Liver (tissue), 9 donors: ENCODE measurements around the gene THUMPD1. TPM values are rescaled to one million over a fixed set of nuclear protein-coding genes. Genes with fewer than 3 reads are reported as not detected.

Experiments used
- DNase-seq: peaks from one replicate; pipeline ENCODE4 v3.0.0-alpha.2; 2017; ENCODE audit warnings: low spot score
- H3K27ac ChIP-seq, 2 donors: one replicate each; pipeline ENCODE4 v1.7.0; 2013; ENCODE audit warnings: inconsistent platforms in 2 of 2, low read length in 2 of 2, control low read depth in 1 of 2, low read depth in 1 of 2, mild to moderate bottlenecking in 1 of 2
- H3K27me3 ChIP-seq, 4 donors: one replicate each; pipeline versions ENCODE4 v1.6.1 to v1.7.0; 2013; ENCODE audit warnings: low read length in 3 of 4, inconsistent platforms in 1 of 4, mild to moderate bottlenecking in 1 of 4, moderate library complexity in 1 of 4; ENCODE audit not compliant: control insufficient read depth in 4 of 4, insufficient read depth in 4 of 4
- H3K36me3 ChIP-seq, 4 donors: one replicate each; pipeline versions ENCODE4 v1.6.1 to v1.7.0; 2013; ENCODE audit warnings: low read length in 3 of 4, mild to moderate bottlenecking in 3 of 4, low read depth in 1 of 4, moderate library complexity in 1 of 4; ENCODE audit not compliant: control insufficient read depth in 4 of 4, insufficient read depth in 3 of 4
- H3K4me1 ChIP-seq, 4 donors: one replicate each; pipeline versions ENCODE4 v1.6.1 to v1.7.0; 2013; ENCODE audit warnings: low read length in 3 of 4, mild to moderate bottlenecking in 3 of 4, moderate library complexity in 1 of 4; ENCODE audit not compliant: control insufficient read depth in 4 of 4, insufficient read depth in 4 of 4
- H3K4me3 ChIP-seq, 3 donors: one replicate each; pipeline versions ENCODE4 v1.6.1 to v1.7.0; 2013; ENCODE audit warnings: low read length in 3 of 3, control low read depth in 1 of 3, low read depth in 1 of 3, mild to moderate bottlenecking in 1 of 3
- H3K9ac ChIP-seq, 2 donors: one replicate each; pipeline ENCODE4 v1.7.0; 2013; ENCODE audit warnings: low read length in 2 of 2, mild to moderate bottlenecking in 2 of 2, moderate library complexity in 2 of 2, control low read depth in 1 of 2, low read depth in 1 of 2
- H3K9me3 ChIP-seq, 4 donors: one replicate each; pipeline versions ENCODE4 v1.6.1 to v1.7.0; 2013; ENCODE audit warnings: low read length in 3 of 4; ENCODE audit not compliant: control insufficient read depth in 4 of 4
- CTCF ChIP-seq: fragments of 150-350 bp; IDR thresholded peaks from 2 replicates; pipeline ENCODE4 v1.5.1; 2017; ENCODE audit warnings: improper control_type of control experiment, low read depth, low read length; ENCODE audit not compliant: missing input control
- EGR1 ChIP-seq, 2 donors: IDR thresholded peaks; 2 replicates each; pipeline ENCODE4 v1.6.1; 2016 to 2018; ENCODE audit warnings: antibody characterized with exemption in 2 of 2, low read depth in 2 of 2
- HNF4A ChIP-seq, 2 donors: conservative IDR thresholded peaks; 2 replicates each; pipeline ENCODE4 v1.6.1; 2016; ENCODE audit warnings: antibody characterized with exemption in 2 of 2, mild to moderate bottlenecking in 2 of 2
- HNF4G ChIP-seq: IDR thresholded peaks from 2 replicates; pipeline ENCODE4 v1.6.1; 2016; ENCODE audit warnings: antibody characterized with exemption
- JUND ChIP-seq, 2 donors: IDR thresholded peaks; 2 replicates each; pipeline ENCODE4 v1.6.1; 2016; ENCODE audit warnings: antibody characterized with exemption in 2 of 2
- NR2F2 ChIP-seq: IDR thresholded peaks from 2 replicates; pipeline ENCODE4 v1.6.1; 2016; ENCODE audit warnings: antibody characterized with exemption
- REST ChIP-seq: IDR thresholded peaks from 2 replicates; pipeline ENCODE4 v1.6.1; 2016; ENCODE audit warnings: antibody characterized with exemption, mild to moderate bottlenecking
- SP1 ChIP-seq: IDR thresholded peaks from 2 replicates; pipeline ENCODE4 v1.6.1; 2018; ENCODE audit warnings: antibody characterized with exemption, mild to moderate bottlenecking
- TAF1 ChIP-seq: conservative IDR thresholded peaks from 2 replicates; pipeline ENCODE4 v1.6.1; 2016; ENCODE audit warnings: antibody characterized with exemption, mild to moderate bottlenecking
- YY1 ChIP-seq: IDR thresholded peaks from 2 replicates; pipeline ENCODE4 v1.6.1; 2016; ENCODE audit warnings: antibody characterized with exemption, mild to moderate bottlenecking
- ZBTB33 ChIP-seq: IDR thresholded peaks from 2 replicates; pipeline ENCODE4 v1.6.1; 2016; ENCODE audit warnings: antibody characterized with exemption
- WGBS: extraction: QIAGEN DNeasy Blood & Tissue Kit; methylation state at CpG from one replicate; pipeline ENCODE4 v1.1.7; 2013; 5-methylcytosine and 5-hydroxymethylcytosine counted together
- polyA plus RNA-seq, 2 donors: library from polyadenylated mRNA; stranded (reverse) in 1 of 2; unstranded in 1 of 2; fragments of 200-250 nt in 1 of 2; fragments of >200 nt in 1 of 2; fragmentation: Nextera tagmentation in 1 of 2; extraction: Ambion mirVana in 1 of 2; gene quantifications; one replicate each; pipeline versions ENCODE4 v1.2.1 to v1.2.3, GENCODE V29; 2013 to 2015
- total RNA-seq, 2 donors: library from RNA; depleted of rRNA; stranded (reverse); fragments of >200 nt; gene quantifications; one replicate each; pipeline ENCODE4 v1.2.3, GENCODE V29; 2014
- donor health status: healthy.
- donor health status: healthy.
- donor health status: healthy.
- donor health status: healthy.
- donor health status: healthy.

Gene THUMPD1
- total and polyA plus RNA-seq, 4 donors: 10.1 to 42.8 (median 26.8) TPM

GRCh38 chr16:20746461-20746860, 4.8 kb upstream of the THUMPD1 start:
- no peak overlapping the region for H3K9ac ChIP-seq
- no peaks in the 10 kb centered on the region for H3K36me3 ChIP-seq
- peaks cover 0 to 18% (median 15%) of the 10 kb centered on the region in 4 donors for H3K4me1 ChIP-seq
- no peak overlapping the region for H3K4me3 ChIP-seq
- H3K9me3 ChIP-seq: no peaks in the 10 kb centered on the region
- no peak overlapping the region for H3K27ac ChIP-seq
- WGBS: 97% methylated on average over 3 of the region's 3 CpGs
- no peak for DNase-seq
- H3K27me3 ChIP-seq: no peaks in the 10 kb centered on the region
- TF ChIP-seq YY1 (no peak), NR2F2 (no peak), EGR1 (IDR thresholded peaks at IDR 0.05; ENCODE audit: low read depth in 2 of 2) (no peak), JUND (IDR thresholded peaks at IDR 0.05) (no peak), HNF4G (no peak), ZBTB33 (no peak), HNF4A (conservative IDR thresholded peaks at IDR 0.05) (no peak), REST (no peak), TAF1 (no peak), SP1 (no peak)

GRCh38 chr16:20744922-20745440, 3.4 kb upstream of the THUMPD1 start:
- Histone ChIP-seq H3K9ac (no peak overlapping the region), H3K9me3 (no peaks in the 10 kb centered on the region), H3K4me1 (peaks cover 3 to 27% (median 24%) of the 10 kb centered on the region in 4 donors), H3K27ac (no peak overlapping the region), H3K27me3 (no peaks in the 10 kb centered on the region), H3K36me3 (no peaks in the 10 kb centered on the region), H3K4me3 (no peak overlapping the region)
- 72% methylated on average over 7 of the region's 7 CpGs for WGBS
- peak; percentile 36 for TF ChIP-seq NR2F2
- TF ChIP-seq HNF4A (conservative IDR thresholded peaks at IDR 0.05): no peak
- no peak for TF ChIP-seq HNF4G
- DNase-seq: no peak

GRCh38 chr16:20743591-20743990, 2.0 kb upstream of the THUMPD1 start:
- DNase-seq: no peak
- peak overlapping the region; percentile 61 to 73 for H3K27ac ChIP-seq

More at GRCh38 chr16:20743591-20743990, 2.0 kb upstream of the THUMPD1 start:
- H3K4me3 ChIP-seq: no peak overlapping the region
- no peaks in the 10 kb centered on the region for H3K9me3 ChIP-seq
- H3K27me3 ChIP-seq: no peaks in the 10 kb centered on the region
- peaks cover 3 to 30% (median 27%) of the 10 kb centered on the region in 4 donors for H3K4me1 ChIP-seq
- H3K9ac ChIP-seq: no peak overlapping the region
- H3K36me3 ChIP-seq: peaks cover 0 to 3% (median 2%) of the 10 kb centered on the region in 4 donors
- no peak for TF ChIP-seq NR2F2
- TF ChIP-seq CTCF: no peak
